NB4 (cell line): ENCODE data around the gene STRA6.

ENCODE experiments used
- DNase-seq: peaks from one replicate; pipeline ENCODE4 v3.0.0; 2010; ENCODE audit warnings: low read depth
- H3K4me3 ChIP-seq: one replicate; pipeline ENCODE4 v1.5.1; 2011; ENCODE audit warnings: mild to moderate bottlenecking, low read depth, low read length, moderate library complexity
- CTCF ChIP-seq: IDR thresholded peaks from one replicate; pipeline ENCODE4 v1.5.1; 2012; ENCODE audit warnings: low read depth, low read length
- MAX ChIP-seq: IDR thresholded peaks from 2 replicates; pipeline ENCODE4 v1.6.1; 2011; ENCODE audit warnings: low read depth, low read length
- MYC ChIP-seq: IDR thresholded peaks from 2 replicates; pipeline ENCODE4 v1.6.1; 2011; ENCODE audit warnings: low read depth, low read length
- POLR2A ChIP-seq: IDR thresholded peaks from 2 replicates; pipeline ENCODE4 v1.6.1; 2011; ENCODE audit warnings: mild to moderate bottlenecking; ENCODE audit not compliant: insufficient read length; ENCODE audit errors: extremely low read depth

The STRA6 gene

DNA sequence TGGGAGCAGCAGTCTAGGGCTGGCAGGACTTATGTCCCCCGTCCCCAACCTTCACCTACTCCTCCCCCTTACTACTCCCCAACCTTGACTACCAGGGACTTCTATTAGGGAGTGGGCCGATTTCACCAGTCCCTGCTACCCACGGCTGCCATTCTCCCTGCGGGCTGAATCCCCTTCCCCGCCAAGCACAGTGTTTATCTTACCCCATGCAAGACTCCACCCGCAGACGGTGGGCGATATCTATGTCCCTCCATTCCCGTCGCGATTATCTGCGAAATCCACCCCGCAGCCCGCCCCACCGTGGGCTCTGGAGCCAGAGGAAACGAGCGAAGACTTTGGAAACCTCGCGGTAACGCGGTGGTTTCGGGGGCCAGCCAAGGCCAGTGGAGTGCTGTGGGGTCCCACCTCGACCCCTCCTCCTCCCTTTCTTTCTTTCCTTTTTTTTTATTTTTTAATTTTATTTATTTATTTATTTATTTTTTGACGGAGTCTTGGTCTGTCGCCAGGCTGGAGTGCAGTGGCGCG lies 67.5 kb downstream of the STRA6 start:
- no peak for TF ChIP-seq MYC
- no peak for TF ChIP-seq CTCF
- no peak for TF ChIP-seq MAX
- TF ChIP-seq POLR2A = no peak
- DNase-seq = no peak
- H3K4me3 ChIP-seq = no peak overlapping the region

- no peak for TF ChIP-seq MYC
- TF ChIP-seq CTCF = peak; percentile 47
- no peak overlapping the region for H3K4me3 ChIP-seq
- DNase-seq = peak; percentile 57
Observed at GRCh38 chr15:74134387-74135027, 68.1 kb downstream of the STRA6 start.

- H3K4me3 ChIP-seq = no peak overlapping the region
- no peak for DNase-seq
- TF ChIP-seq POLR2A = no peak
- TF ChIP-seq MYC = no peak
- TF ChIP-seq MAX = no peak
- TF ChIP-seq CTCF = no peak
Observed at GRCh38 chr15:74133694-74134386, 68.7 kb downstream of the STRA6 start.

DNA sequence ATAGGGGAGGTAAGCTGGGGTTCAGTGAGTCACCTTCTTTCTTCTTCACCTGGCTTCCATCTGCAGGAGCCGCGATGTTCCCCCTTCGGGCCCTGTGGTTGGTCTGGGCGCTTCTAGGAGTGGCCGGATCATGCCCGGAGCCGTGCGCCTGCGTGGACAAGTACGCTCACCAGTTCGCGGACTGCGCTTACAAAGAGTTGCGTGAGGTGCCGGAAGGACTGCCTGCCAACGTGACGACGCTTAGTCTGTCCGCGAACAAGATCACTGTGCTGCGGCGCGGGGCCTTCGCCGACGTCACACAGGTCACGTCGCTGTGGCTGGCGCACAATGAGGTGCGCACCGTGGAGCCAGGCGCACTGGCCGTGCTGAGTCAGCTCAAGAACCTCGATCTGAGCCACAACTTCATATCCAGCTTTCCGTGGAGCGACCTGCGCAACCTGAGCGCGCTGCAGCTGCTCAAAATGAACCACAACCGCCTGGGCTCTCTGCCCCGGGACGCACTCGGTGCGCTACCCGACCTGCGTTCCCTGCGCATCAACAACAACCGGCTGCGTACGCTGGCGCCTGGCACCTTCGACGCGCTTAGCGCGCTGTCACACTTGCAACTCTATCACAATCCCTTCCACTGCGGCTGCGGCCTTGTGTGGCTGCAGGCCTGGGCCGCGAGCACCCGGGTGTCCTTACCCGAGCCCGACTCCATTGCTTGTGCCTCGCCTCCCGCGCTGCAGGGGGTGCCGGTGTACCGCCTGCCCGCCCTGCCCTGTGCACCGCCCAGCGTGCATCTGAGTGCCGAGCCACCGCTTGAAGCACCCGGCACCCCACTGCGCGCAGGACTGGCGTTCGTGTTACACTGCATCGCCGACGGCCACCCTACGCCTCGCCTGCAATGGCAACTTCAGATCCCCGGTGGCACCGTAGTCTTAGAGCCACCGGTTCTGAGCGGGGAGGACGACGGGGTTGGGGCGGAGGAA lies 69.6 kb downstream of the STRA6 start:
- H3K4me3 ChIP-seq = no peak overlapping the region
- no peak for DNase-seq
- TF ChIP-seq MAX = no peak

GRCh38 chr15:74131628-74132413 lies 70.8 kb downstream of the STRA6 start:
- TF ChIP-seq MAX (no peak), CTCF (no peak), POLR2A (no peak), MYC (no peak)
- no peak overlapping the region for H3K4me3 ChIP-seq
- no peak for DNase-seq
